ENCODE measurements around the gene UQCR10. TPM values are rescaled to one million over a fixed set of nuclear protein-coding genes. Genes with fewer than 3 reads are reported as not detected.
A peak's percentile ranks its signal among the peaks of the same experiment; 100 is the strongest.

UQCR10 gene
- total RNA-seq, 4 donors from 2014 or later = 119 to 261 (median 179) TPM

DNA sequence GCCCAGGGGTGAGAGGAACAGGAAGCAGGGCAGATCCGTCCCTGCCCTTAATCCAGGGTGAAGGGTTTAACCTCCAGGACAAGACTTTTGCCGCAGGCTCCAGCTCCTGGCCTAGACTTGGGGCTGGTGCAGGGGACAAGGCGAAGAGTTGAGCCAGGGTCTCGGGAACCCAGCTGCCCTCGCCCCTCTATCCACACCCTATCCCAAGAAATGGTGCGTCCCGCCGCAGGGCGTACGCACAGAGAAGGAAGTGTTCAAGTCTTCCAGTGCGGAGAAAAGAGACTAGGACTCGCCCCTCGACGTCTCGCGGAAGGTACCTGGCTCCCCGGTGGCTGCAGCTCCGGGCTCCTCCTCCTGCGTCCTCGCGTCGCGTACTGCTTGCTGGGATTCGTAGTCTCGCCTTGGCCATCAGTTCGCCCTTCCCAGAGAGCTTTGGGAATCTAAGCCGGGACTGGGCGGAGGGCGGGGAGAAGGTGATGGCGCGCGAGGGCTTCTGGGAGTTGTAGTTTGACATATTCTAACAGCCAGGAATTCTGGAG is 468 bp upstream of the UQCR10 start, which contains the start of gene ZMAT5:
TSS of gene ZMAT5 (minus strand) at position 376 of the 539 bp plus-strand sequence. CDS start 18,463 bp downstream, outside the sequence.
- Histone ChIP-seq H3K27me3 (no peaks in the 10 kb centered on the region), H3K9me3 (no peaks in the 10 kb centered on the region), H3K4me1 (peaks cover 41 to 48% of the 10 kb centered on the region in 2 donors), H3K27ac (peak within 1 kb of the TSS; percentile 94 to 95 (median 95)), H3K4me3 (peak within 1 kb of the TSS; percentile 84 to 96 (median 88)), H3K36me3 (peaks cover 0 to 25% of the 10 kb centered on the region in 2 donors)
- in situ Hi-C loops (cut with MboI; ENCODE audit: low sequenced_read_pairs in 4 of 4) (loop anchor here in 1 of 4 donors (10.0 kb wide), 1 partner anchor 238 kb away; no protein-coding TSS in a partner anchor), intact Hi-C loops (cut with DNase I; ENCODE audit: low total_unique reads) (loop anchor here (2.0 to 5.0 kb wide), 4 partner anchors 32 to 238 kb away; partner anchors contain the start of genes ASCC2 and MTMR3)
- TF ChIP-seq, protein P1, sequence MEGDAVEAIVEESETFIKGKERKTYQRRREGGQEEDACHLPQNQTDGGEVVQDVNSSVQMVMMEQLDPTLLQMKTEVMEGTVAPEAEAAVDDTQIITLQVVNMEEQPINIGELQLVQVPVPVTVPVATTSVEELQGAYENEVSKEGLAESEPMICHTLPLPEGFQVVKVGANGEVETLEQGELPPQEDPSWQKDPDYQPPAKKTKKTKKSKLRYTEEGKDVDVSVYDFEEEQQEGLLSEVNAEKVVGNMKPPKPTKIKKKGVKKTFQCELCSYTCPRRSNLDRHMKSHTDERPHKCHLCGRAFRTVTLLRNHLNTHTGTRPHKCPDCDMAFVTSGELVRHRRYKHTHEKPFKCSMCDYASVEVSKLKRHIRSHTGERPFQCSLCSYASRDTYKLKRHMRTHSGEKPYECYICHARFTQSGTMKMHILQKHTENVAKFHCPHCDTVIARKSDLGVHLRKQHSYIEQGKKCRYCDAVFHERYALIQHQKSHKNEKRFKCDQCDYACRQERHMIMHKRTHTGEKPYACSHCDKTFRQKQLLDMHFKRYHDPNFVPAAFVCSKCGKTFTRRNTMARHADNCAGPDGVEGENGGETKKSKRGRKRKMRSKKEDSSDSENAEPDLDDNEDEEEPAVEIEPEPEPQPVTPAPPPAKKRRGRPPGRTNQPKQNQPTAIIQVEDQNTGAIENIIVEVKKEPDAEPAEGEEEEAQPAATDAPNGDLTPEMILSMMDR (IDR thresholded peaks at IDR 0.05 in 4 of 5, conservative IDR thresholded peaks at IDR 0.05 in 1 of 5) = no peak
- TF ChIP-seq POLR2A (IDR thresholded peaks at IDR 0.05) = peak in 1 of 2 donors; percentile 88
- DNase-seq (peak; percentile 95 to 96), ATAC-seq (peak; percentile 93 to 97)

DNA sequence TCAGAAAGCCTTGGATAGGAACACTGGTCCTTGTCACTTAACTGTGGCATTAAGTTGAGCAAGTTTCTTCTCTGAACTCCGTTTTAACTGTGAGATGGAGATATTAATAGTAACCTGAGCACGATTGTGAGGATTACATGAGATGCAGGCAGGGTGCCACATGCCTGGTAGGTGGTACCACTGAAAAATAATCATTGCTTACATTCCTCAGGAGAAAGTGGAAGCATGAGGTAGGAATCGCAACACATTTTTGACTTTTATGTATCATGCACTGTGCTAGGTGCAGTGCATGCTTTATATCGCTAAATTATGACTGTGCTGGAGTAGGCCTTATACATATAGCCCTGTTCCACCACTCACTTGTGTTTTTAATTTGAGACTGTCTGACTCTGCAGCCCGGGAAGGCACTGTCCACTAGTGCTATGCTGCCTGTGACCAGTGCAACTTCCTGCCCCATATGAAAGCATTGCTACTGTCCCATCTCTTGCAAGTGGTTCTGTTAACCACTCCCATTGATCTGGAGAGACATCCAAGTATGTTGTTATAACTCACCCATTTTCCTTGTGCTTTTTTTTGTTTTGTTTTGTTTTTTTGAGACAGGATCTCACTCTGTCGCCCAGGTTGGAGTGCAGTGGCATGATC is 1.0 kb downstream of the UQCR10 start:
- intact Hi-C loops (cut with DNase I; ENCODE audit: low total_unique reads) = loop anchor here (5.0 kb wide), 2 partner anchors 69 to 114 kb away; partner anchors contain the start of genes ASCC2 and MTMR3
- Histone ChIP-seq H3K36me3 (peaks cover 0 to 25% of the 10 kb centered on the region in 2 donors), H3K27ac (peak overlapping the region; percentile 94 to 95 (median 95)), H3K27me3 (no peaks in the 10 kb centered on the region), H3K4me3 (peak overlapping the region; percentile 84 to 96 (median 88)), H3K4me1 (peaks cover 53 to 57% of the 10 kb centered on the region in 2 donors), H3K9me3 (no peaks in the 10 kb centered on the region)
- peak in 1 of 2 donors; percentile 57 for DNase-seq
- TF ChIP-seq POLR2A (IDR thresholded peaks at IDR 0.05) = peak; percentile 5 to 32
- TF ChIP-seq, protein P1 (IDR thresholded peaks at IDR 0.05 in 4 of 5, conservative IDR thresholded peaks at IDR 0.05 in 1 of 5) = no peak
- peak; percentile 35 to 49 for ATAC-seq
- in situ Hi-C loops (cut with MboI; ENCODE audit: low sequenced_read_pairs in 4 of 4) = loop anchor here in 1 of 4 donors (10.0 kb wide), 1 partner anchor 237 kb away; no protein-coding TSS in a partner anchor

DNA sequence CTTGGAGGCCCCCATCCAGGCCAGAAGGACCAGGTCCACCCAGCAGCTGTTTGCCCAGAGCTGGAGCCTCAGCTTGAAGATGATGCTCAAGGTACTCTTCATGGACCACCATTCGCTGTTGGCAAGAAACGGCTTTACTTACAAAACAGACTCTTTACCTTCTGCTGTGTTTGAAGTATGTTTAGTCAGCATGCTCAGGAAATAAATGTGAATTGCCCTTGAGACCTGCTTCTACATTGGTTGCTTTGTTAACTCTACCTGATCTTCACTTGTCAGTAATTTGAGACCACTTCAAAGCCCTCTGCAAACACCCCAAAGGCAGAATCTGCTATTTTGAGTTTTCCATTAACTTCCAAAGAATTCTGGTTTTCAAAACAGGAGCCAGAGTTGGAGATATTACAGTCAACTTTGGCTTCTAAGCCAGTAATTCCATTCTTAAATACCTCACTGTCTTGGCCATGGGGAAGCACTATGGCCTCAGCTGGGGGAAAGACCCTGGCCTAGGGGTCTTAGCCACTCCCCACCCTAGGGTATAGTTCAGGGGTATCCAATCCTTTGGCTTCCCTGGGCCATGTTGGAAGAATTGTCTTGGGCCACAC is 2.7 kb downstream of the UQCR10 start:
- ATAC-seq (no peak), DNase-seq (no peak)
- Histone ChIP-seq H3K9me3 (no peaks in the 10 kb centered on the region), H3K36me3 (peaks cover 0 to 25% of the 10 kb centered on the region in 2 donors), H3K27me3 (no peaks in the 10 kb centered on the region), H3K27ac (peak overlapping the region; percentile 94 to 95 (median 95)), H3K4me3 (no peak overlapping the region), H3K4me1 (peaks cover 57 to 58% of the 10 kb centered on the region in 2 donors)
- no peak for TF ChIP-seq POLR2A (IDR thresholded peaks at IDR 0.05)
- TF ChIP-seq, protein P1 (IDR thresholded peaks at IDR 0.05 in 4 of 5, conservative IDR thresholded peaks at IDR 0.05 in 1 of 5) = no peak
- intact Hi-C loops (cut with DNase I; ENCODE audit: low total_unique reads) (loop anchor here (5.0 kb wide), 2 partner anchors 67 to 112 kb away; partner anchors contain the start of genes ASCC2 and MTMR3), in situ Hi-C loops (cut with MboI; ENCODE audit: low sequenced_read_pairs in 4 of 4) (loop anchor here in 1 of 4 donors (10.0 kb wide), 1 partner anchor 235 kb away; no protein-coding TSS in a partner anchor)

DNA sequence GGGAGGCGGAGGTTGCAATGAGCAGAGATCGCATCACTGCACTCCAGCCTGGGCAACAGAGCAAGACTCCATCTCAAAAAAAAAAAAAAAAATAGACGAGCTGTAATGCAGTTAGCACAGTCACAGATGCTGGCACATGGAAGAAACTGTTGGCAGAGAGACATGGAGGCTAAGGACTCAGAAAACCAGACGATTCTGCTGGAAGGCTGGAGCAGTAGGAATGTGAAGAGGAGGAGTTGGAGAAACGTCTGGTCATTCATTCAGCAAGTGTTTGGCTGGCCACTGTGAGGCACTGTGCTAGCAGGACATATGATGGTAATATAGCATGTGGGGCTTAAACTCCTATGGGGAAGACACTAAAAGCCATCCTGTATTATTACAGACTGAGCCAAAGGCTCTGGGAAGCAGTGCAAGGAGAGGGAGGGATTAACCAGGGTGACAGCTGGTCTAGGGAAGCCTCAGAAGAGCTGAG is 5.0 kb downstream of the UQCR10 start:
- H3K9me3 ChIP-seq = no peaks in the 10 kb centered on the region
- H3K36me3 ChIP-seq = peaks cover 0 to 25% of the 10 kb centered on the region in 2 donors
- no peak for TF ChIP-seq POLR2A (IDR thresholded peaks at IDR 0.05)
- TF ChIP-seq, protein P1 (IDR thresholded peaks at IDR 0.05 in 4 of 5, conservative IDR thresholded peaks at IDR 0.05 in 1 of 5) = peak in 1 of 5 experiments; percentile 43
- peaks cover 42 to 44% of the 10 kb centered on the region in 2 donors for H3K4me1 ChIP-seq
- in situ Hi-C loops (cut with MboI; ENCODE audit: low sequenced_read_pairs in 4 of 4) (no loop called here), intact Hi-C loops (cut with DNase I; ENCODE audit: low total_unique reads) (no loop called here)
- H3K27me3 ChIP-seq = no peaks in the 10 kb centered on the region
- ATAC-seq (peak; percentile 24 to 53), DNase-seq (peak in 1 of 2 donors; percentile 65)
- peak overlapping the region; percentile 74 to 95 (median 94) for H3K27ac ChIP-seq
- H3K4me3 ChIP-seq = no peak overlapping the region

All from gastrocnemius medialis (tissue), 4 donors.